GM23248 (cell line): ENCODE measurements around the gene PAGE1.

Experiments
- EZH2 ChIP-seq: fragments of 200-600 bp; sonication (generic); IDR thresholded peaks from 2 replicates; pipeline ENCODE4 v1.6.1; 2018; ENCODE audit warnings: antibody characterized with exemption, mild to moderate bottlenecking; ENCODE audit not compliant: insufficient read depth, poor library complexity, severe bottlenecking
- EZH2phosphoT487 ChIP-seq: fragments of 200-600 bp; sonication (generic); IDR thresholded peaks from 2 replicates; pipeline ENCODE4 v1.6.1; 2018; ENCODE audit warnings: antibody characterized with exemption, moderate library complexity, mild to moderate bottlenecking, low read depth; ENCODE audit not compliant: insufficient read depth

DNA sequence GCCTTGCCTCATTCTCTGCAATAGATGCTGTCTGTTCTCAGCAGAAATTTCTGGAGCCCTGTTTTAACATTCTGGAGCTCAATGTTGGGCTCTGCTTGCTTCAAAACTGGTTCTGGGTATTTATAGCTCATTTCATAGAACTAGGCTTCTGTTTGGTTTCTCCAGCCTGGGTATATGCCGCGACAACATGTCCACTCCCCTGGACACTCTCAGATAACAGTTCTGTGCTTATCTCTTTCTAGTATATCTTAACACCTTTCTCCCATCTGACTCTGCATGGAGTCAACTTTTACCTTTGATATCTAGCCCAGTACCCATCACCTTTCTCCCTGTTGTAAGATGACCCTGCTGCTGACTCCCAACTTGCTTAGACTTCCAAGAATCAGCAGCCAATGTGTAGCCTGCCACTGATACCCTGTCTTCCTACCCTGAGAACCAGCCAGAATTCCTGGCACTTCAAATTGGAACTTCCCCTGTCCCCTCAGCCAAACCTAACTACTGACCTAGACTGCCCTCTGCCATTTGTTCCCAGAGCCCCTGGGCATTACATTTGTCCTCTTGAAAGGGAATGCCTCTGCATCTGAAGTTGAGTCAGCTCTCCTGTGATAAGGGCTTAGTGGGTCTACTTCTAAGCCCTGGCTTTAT lies 20.6 kb downstream of the PAGE1 start:
- no peak for TF ChIP-seq EZH2phosphoT487
- no peak for TF ChIP-seq EZH2
